ENCODE measurements around the gene LRRTM2.

DNA sequence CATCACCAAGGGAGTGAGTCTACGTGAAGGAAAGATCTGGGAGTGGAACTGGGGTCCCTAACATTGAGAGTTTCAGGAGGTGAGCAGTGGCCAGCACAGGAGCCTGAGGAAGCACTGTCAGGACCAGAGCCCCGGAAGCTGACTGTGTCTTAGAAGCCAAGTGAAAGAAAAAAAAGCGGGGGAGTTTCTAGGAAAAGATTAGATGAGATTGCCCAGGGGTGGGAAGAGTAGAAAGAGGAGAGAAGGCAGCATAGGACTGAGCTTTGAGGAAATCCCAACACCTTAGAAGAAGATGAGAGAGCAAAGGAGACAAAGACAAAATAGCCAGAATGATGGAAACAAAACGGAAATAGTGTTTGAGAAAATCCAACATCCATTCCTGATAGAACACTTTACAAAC lies 37.0 kb upstream of the LRRTM2 start:
- no peak for TF ChIP-seq GTF2I (CRISPR knock-in tag; conservative IDR thresholded peaks at IDR 0.05)
- TF ChIP-seq, protein P1, sequence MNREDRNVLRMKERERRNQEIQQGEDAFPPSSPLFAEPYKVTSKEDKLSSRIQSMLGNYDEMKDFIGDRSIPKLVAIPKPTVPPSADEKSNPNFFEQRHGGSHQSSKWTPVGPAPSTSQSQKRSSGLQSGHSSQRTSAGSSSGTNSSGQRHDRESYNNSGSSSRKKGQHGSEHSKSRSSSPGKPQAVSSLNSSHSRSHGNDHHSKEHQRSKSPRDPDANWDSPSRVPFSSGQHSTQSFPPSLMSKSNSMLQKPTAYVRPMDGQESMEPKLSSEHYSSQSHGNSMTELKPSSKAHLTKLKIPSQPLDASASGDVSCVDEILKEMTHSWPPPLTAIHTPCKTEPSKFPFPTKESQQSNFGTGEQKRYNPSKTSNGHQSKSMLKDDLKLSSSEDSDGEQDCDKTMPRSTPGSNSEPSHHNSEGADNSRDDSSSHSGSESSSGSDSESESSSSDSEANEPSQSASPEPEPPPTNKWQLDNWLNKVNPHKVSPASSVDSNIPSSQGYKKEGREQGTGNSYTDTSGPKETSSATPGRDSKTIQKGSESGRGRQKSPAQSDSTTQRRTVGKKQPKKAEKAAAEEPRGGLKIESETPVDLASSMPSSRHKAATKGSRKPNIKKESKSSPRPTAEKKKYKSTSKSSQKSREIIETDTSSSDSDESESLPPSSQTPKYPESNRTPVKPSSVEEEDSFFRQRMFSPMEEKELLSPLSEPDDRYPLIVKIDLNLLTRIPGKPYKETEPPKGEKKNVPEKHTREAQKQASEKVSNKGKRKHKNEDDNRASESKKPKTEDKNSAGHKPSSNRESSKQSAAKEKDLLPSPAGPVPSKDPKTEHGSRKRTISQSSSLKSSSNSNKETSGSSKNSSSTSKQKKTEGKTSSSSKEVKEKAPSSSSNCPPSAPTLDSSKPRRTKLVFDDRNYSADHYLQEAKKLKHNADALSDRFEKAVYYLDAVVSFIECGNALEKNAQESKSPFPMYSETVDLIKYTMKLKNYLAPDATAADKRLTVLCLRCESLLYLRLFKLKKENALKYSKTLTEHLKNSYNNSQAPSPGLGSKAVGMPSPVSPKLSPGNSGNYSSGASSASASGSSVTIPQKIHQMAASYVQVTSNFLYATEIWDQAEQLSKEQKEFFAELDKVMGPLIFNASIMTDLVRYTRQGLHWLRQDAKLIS (CRISPR knock-in tag; IDR thresholded peaks at IDR 0.05; ENCODE audit: borderline replicate concordance): no peak
- TF ChIP-seq, protein P2, sequence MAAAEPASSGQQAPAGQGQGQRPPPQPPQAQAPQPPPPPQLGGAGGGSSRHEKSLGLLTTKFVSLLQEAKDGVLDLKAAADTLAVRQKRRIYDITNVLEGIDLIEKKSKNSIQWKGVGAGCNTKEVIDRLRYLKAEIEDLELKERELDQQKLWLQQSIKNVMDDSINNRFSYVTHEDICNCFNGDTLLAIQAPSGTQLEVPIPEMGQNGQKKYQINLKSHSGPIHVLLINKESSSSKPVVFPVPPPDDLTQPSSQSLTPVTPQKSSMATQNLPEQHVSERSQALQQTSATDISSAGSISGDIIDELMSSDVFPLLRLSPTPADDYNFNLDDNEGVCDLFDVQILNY (CRISPR knock-in tag; IDR thresholded peaks at IDR 0.05): no peak
- TF ChIP-seq, protein P3, sequence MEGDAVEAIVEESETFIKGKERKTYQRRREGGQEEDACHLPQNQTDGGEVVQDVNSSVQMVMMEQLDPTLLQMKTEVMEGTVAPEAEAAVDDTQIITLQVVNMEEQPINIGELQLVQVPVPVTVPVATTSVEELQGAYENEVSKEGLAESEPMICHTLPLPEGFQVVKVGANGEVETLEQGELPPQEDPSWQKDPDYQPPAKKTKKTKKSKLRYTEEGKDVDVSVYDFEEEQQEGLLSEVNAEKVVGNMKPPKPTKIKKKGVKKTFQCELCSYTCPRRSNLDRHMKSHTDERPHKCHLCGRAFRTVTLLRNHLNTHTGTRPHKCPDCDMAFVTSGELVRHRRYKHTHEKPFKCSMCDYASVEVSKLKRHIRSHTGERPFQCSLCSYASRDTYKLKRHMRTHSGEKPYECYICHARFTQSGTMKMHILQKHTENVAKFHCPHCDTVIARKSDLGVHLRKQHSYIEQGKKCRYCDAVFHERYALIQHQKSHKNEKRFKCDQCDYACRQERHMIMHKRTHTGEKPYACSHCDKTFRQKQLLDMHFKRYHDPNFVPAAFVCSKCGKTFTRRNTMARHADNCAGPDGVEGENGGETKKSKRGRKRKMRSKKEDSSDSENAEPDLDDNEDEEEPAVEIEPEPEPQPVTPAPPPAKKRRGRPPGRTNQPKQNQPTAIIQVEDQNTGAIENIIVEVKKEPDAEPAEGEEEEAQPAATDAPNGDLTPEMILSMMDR (IDR thresholded peaks at IDR 0.05): no peak
- TF ChIP-seq, protein P4, sequence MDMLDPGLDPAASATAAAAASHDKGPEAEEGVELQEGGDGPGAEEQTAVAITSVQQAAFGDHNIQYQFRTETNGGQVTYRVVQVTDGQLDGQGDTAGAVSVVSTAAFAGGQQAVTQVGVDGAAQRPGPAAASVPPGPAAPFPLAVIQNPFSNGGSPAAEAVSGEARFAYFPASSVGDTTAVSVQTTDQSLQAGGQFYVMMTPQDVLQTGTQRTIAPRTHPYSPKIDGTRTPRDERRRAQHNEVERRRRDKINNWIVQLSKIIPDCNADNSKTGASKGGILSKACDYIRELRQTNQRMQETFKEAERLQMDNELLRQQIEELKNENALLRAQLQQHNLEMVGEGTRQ (CRISPR knock-in tag; IDR thresholded peaks at IDR 0.05): no peak
- no peak for TF ChIP-seq KAT7 (CRISPR knock-in tag; IDR thresholded peaks at IDR 0.05; ENCODE audit: borderline replicate concordance)
- no peak for TF ChIP-seq ZNF671 (CRISPR knock-in tag; IDR thresholded peaks at IDR 0.05)
- TF ChIP-seq, protein P5, sequence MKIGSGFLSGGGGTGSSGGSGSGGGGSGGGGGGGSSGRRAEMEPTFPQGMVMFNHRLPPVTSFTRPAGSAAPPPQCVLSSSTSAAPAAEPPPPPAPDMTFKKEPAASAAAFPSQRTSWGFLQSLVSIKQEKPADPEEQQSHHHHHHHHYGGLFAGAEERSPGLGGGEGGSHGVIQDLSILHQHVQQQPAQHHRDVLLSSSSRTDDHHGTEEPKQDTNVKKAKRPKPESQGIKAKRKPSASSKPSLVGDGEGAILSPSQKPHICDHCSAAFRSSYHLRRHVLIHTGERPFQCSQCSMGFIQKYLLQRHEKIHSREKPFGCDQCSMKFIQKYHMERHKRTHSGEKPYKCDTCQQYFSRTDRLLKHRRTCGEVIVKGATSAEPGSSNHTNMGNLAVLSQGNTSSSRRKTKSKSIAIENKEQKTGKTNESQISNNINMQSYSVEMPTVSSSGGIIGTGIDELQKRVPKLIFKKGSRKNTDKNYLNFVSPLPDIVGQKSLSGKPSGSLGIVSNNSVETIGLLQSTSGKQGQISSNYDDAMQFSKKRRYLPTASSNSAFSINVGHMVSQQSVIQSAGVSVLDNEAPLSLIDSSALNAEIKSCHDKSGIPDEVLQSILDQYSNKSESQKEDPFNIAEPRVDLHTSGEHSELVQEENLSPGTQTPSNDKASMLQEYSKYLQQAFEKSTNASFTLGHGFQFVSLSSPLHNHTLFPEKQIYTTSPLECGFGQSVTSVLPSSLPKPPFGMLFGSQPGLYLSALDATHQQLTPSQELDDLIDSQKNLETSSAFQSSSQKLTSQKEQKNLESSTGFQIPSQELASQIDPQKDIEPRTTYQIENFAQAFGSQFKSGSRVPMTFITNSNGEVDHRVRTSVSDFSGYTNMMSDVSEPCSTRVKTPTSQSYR (CRISPR knock-in tag; IDR thresholded peaks at IDR 0.05): no peak
- TF ChIP-seq, protein P6, sequence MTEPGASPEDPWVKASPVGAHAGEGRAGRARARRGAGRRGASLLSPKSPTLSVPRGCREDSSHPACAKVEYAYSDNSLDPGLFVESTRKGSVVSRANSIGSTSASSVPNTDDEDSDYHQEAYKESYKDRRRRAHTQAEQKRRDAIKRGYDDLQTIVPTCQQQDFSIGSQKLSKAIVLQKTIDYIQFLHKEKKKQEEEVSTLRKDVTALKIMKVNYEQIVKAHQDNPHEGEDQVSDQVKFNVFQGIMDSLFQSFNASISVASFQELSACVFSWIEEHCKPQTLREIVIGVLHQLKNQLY (CRISPR knock-in tag; IDR thresholded peaks at IDR 0.05): no peak
- no peak for TF ChIP-seq TP53 (CRISPR knock-in tag; IDR thresholded peaks at IDR 0.05)
- no peak for TF ChIP-seq NFYB (CRISPR knock-in tag; conservative IDR thresholded peaks at IDR 0.05; ENCODE audit: low read depth)
- TF ChIP-seq ZNF396 (CRISPR knock-in tag; IDR thresholded peaks at IDR 0.05; ENCODE audit: borderline replicate concordance): no peak
- TF ChIP-seq NR3C1 (CRISPR knock-in tag; conservative IDR thresholded peaks at IDR 0.05; ENCODE audit: low read depth): no peak
